GM10847 (cell line): ENCODE results near the gene RTF2.

Experiments used
- POLR2A ChIP-seq: IDR thresholded peaks from 2 replicates; pipeline ENCODE4 v1.6.1; 2011; ENCODE audit not compliant: insufficient read length; ENCODE audit errors: extremely low read depth

Gene RTF2

GRCh38 chr20:56430461-56430860 lies 38.0 kb upstream of the RTF2 start:
- no peak for TF ChIP-seq POLR2A

GRCh38 chr20:56430957-56431356 lies 37.5 kb upstream of the RTF2 start:
- TF ChIP-seq POLR2A: no peak

- no peak for TF ChIP-seq POLR2A
Measured at GRCh38 chr20:56431471-56431870, 37.0 kb upstream of the RTF2 start.

GRCh38 chr20:56433221-56433879 lies 35.1 kb upstream of the RTF2 start:
- no peak for TF ChIP-seq POLR2A

GRCh38 chr20:56433880-56434255 lies 34.6 kb upstream of the RTF2 start:
- TF ChIP-seq POLR2A: no peak

GRCh38 chr20:56437196-56437960 lies 31.0 kb upstream of the RTF2 start:
- TF ChIP-seq POLR2A: no peak

- no peak for TF ChIP-seq POLR2A
Measured at GRCh38 chr20:56438284-56438683, 30.1 kb upstream of the RTF2 start.

- TF ChIP-seq POLR2A: no peak
Measured at GRCh38 chr20:56439771-56440291, 28.6 kb upstream of the RTF2 start.

- TF ChIP-seq POLR2A: no peak
Measured at GRCh38 chr20:56440346-56441007, 27.9 kb upstream of the RTF2 start.

- no peak for TF ChIP-seq POLR2A
Measured at GRCh38 chr20:56442389-56443365, 25.8 kb upstream of the RTF2 start.

- TF ChIP-seq POLR2A: no peak
Measured at GRCh38 chr20:56443654-56444540, 24.5 kb upstream of the RTF2 start.

GRCh38 chr20:56445130-56445529 lies 23.3 kb upstream of the RTF2 start:
- TF ChIP-seq POLR2A: no peak

- TF ChIP-seq POLR2A: no peak
Measured at GRCh38 chr20:56445540-56445939, 22.9 kb upstream of the RTF2 start.

GRCh38 chr20:56447227-56447626 lies 21.2 kb upstream of the RTF2 start:
- TF ChIP-seq POLR2A: no peak
